Endodermal cell (in vitro differentiated cells): ENCODE data around the gene DNMT3A. TPM values are rescaled to one million over a fixed set of nuclear protein-coding genes. Genes with fewer than 3 reads are reported as not detected.

Experiments used
- DNase-seq: peaks from one replicate; pipeline ENCODE4 v3.0.0-alpha.2; 2017
- H3K27ac ChIP-seq: 2 replicates; pipeline ENCODE4 v1.5.1; 2013; ENCODE audit warnings: mild to moderate bottlenecking, low read depth, low read length, moderate library complexity
- H3K27me3 ChIP-seq: 2 replicates; pipeline ENCODE4 v1.6.1; 2013; ENCODE audit warnings: mild to moderate bottlenecking, low read length, moderate library complexity; ENCODE audit not compliant: insufficient read depth, control insufficient read depth, poor library complexity, severe bottlenecking
- H3K36me3 ChIP-seq: 2 replicates; pipeline ENCODE4 v1.7.0; 2013; ENCODE audit warnings: mild to moderate bottlenecking, low read length, moderate library complexity; ENCODE audit not compliant: control insufficient read depth, insufficient read depth
- H3K4me1 ChIP-seq: one replicate; pipeline ENCODE4 v1.7.0; 2013; ENCODE audit warnings: low read length; ENCODE audit not compliant: control insufficient read depth, insufficient read depth
- H3K4me3 ChIP-seq: 2 replicates; pipeline ENCODE4 v1.5.1; 2013; ENCODE audit warnings: mild to moderate bottlenecking, low read length, moderate library complexity
- H3K9ac ChIP-seq: 2 replicates; pipeline ENCODE4 v1.6.1; 2013; ENCODE audit warnings: mild to moderate bottlenecking, low read length, moderate library complexity; ENCODE audit not compliant: poor library complexity, severe bottlenecking; ENCODE audit errors: extremely low read depth
- H3K9me3 ChIP-seq: 2 replicates; pipeline ENCODE4 v1.6.1; 2013; ENCODE audit warnings: mild to moderate bottlenecking, low read length, moderate library complexity; ENCODE audit not compliant: control insufficient read depth
- H3K27ac Mint-ChIP-seq: 2 replicates; pipeline ENCODE4 v1.8.0; 2020; ENCODE audit warnings: mixed read lengths
- H3K27me3 Mint-ChIP-seq: 2 replicates; pipeline ENCODE4 v1.8.0; 2021; ENCODE audit warnings: mild to moderate bottlenecking, mixed read lengths; ENCODE audit not compliant: insufficient read depth
- H3K36me3 Mint-ChIP-seq: 2 replicates; pipeline ENCODE4 v1.8.0; 2020; ENCODE audit warnings: low read depth, mixed read lengths
- H3K4me1 Mint-ChIP-seq: 2 replicates; pipeline ENCODE4 v1.8.0; 2020; ENCODE audit warnings: mixed read lengths
- H3K4me3 Mint-ChIP-seq: 2 replicates; pipeline ENCODE4 v1.8.0; 2020; ENCODE audit warnings: mild to moderate bottlenecking, moderate library complexity, mixed read lengths
- H3K9me3 Mint-ChIP-seq: 2 replicates; pipeline ENCODE4 v1.8.0; 2020; ENCODE audit warnings: mild to moderate bottlenecking, mixed read lengths
- CTCF ChIP-seq: fragments of 200-600 bp; sonication (generic); conservative IDR thresholded peaks from 2 replicates; pipeline ENCODE4 v1.5.0; 2021; ENCODE audit warnings: antibody characterized with exemption, mild to moderate bottlenecking
- WGBS, 2 experiments: methylation state at CpG; one replicate each; pipeline versions ENCODE4 v1.1.5 to v1.1.7; 2013; ENCODE audit warnings: missing lambda C conversion rate in 2 of 2, mixed read lengths in 1 of 2; ENCODE audit not compliant: insufficient coverage in 1 of 2, insufficient read length in 1 of 2; 5-methylcytosine and 5-hydroxymethylcytosine counted together
- total RNA-seq, 2 donors: library from RNA; stranded (reverse); fragmentation: NEBNext Ultra II Directional in 1 of 2; extraction: Animal tissue kit (Norgen Biotek cat#: 25700) in 1 of 2; gene quantifications; 2 replicates in 1 of 2; 3 replicates in 1 of 2; pipeline ENCODE4 v1.2.1, GENCODE V29; 2021

Gene DNMT3A
- total RNA-seq, 2 donors from 2014 or later, result 124 to 139 TPM

- H3K27me3 Mint-ChIP-seq, result peaks cover 34% of the 10 kb centered on the region
- no peak for DNase-seq
- H3K9me3 Mint-ChIP-seq, result no peaks in the 10 kb centered on the region
- peak overlapping the region; percentile 55 for H3K4me3 Mint-ChIP-seq
- no peak for TF ChIP-seq CTCF
- H3K4me1 Mint-ChIP-seq, result no peaks in the 10 kb centered on the region
- 91 to 93% methylated on average over 14 to 21 of the region's 21 CpGs for WGBS, 2 experiments
- H3K9ac ChIP-seq, result no peak overlapping the region
- no peak overlapping the region for H3K4me3 ChIP-seq
- H3K9me3 ChIP-seq, result no peaks in the 10 kb centered on the region
- H3K27ac Mint-ChIP-seq, result no peak overlapping the region
- H3K27ac ChIP-seq, result no peak overlapping the region
- no peaks in the 10 kb centered on the region for H3K4me1 ChIP-seq
- H3K36me3 Mint-ChIP-seq, result no peaks in the 10 kb centered on the region
- H3K36me3 ChIP-seq, result no peaks in the 10 kb centered on the region
- peaks cover 16% of the 10 kb centered on the region for H3K27me3 ChIP-seq
Observed at GRCh38 chr2:25343187-25343825, 1.6 kb upstream of the DNMT3A start.

- no peak overlapping the region for H3K27ac ChIP-seq
- DNase-seq, result peak; percentile 98
- no peaks in the 10 kb centered on the region for H3K9me3 ChIP-seq
- peak overlapping the region; percentile 26 for H3K4me3 ChIP-seq
- 8 to 17% methylated on average over 14 to 45 of the region's 45 CpGs for WGBS, 2 experiments
- H3K4me1 ChIP-seq, result no peaks in the 10 kb centered on the region
- Mint-ChIP-seq H3K27ac (no peak overlapping the region), H3K27me3 (peaks cover 32% of the 10 kb centered on the region), H3K9me3 (no peaks in the 10 kb centered on the region), H3K4me1 (no peaks in the 10 kb centered on the region), H3K4me3 (peak overlapping the region; percentile 55), H3K36me3 (no peaks in the 10 kb centered on the region)
- H3K9ac ChIP-seq, result no peak overlapping the region
- TF ChIP-seq CTCF, result peak; percentile 99
- no peaks in the 10 kb centered on the region for H3K36me3 ChIP-seq
- peaks cover 16% of the 10 kb centered on the region for H3K27me3 ChIP-seq
Observed at GRCh38 chr2:25342372-25343186, 854 bp upstream of the DNMT3A start.

GRCh38 chr2:25341011-25341727, 556 bp downstream of the DNMT3A start:
- H3K4me1 Mint-ChIP-seq, result peaks cover 12% of the 10 kb centered on the region
- H3K27ac Mint-ChIP-seq, result no peak overlapping the region
- Histone ChIP-seq H3K4me3 (no peak overlapping the region), H3K27ac (no peak overlapping the region), H3K4me1 (peaks cover 8% of the 10 kb centered on the region), H3K9ac (no peak overlapping the region), H3K36me3 (no peaks in the 10 kb centered on the region), H3K9me3 (no peaks in the 10 kb centered on the region), H3K27me3 (peaks cover 16% of the 10 kb centered on the region)
- no peak for DNase-seq
- TF ChIP-seq CTCF, result no peak
- H3K36me3 Mint-ChIP-seq, result no peaks in the 10 kb centered on the region
- H3K27me3 Mint-ChIP-seq, result peaks cover 29% of the 10 kb centered on the region
- H3K4me3 Mint-ChIP-seq, result peak overlapping the region; percentile 55
- WGBS, 2 experiments, result 0% methylated on average over 97 of the region's 104 CpGs; no CpG with 5 or more reads in 1 of the 2 experiments
- no peaks in the 10 kb centered on the region for H3K9me3 Mint-ChIP-seq
